HG03520 (cell line): ENCODE data around the gene CLTC.
"Not testable (repeated sequence)": the region's sequence is repeated elsewhere in the genome, so short reads cannot be mapped to it uniquely, and the experiment has no call there.

Source experiments
- ATAC-seq: cut with Tn5 transposase; IDR thresholded peaks from one replicate; pipeline ENCODE4 v1.9.1; 2021; ENCODE audit warnings: mild to moderate bottlenecking, moderate library complexity; ENCODE audit not compliant: unreplicated experiment

CLTC gene

DNA sequence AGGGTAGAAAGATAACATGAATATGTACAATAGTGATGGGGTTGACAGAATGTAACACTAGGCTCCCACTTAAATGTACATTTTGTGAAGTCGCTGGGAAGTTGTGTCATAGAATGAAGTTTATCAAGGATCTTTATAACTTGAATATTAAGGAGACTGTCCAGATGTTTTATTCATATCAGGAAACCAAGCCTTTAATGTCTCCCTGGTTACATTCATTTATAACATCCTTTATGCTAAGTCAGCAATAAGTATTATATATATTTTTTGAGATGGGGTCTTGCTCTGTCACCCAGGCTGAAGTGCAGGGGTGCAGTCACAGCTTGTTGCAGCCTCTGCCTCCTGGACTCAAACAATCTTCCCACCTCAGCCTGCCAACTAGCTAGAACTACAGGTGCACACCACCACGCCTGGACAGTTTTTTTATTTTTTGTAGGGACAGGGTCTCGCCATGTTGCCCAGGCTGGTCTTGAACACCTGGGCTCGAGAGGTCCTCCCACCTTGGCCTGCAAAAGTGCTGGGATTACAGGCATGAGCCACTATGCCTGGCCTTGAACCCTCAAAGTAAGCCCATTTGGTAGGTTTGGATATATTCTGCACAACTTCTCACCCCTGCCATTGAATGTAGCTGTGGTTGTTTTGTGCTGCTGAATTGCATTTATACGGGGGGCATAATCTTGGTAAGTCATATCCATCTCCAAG, 14.1 kb downstream of the CLTC start:
- no peak for ATAC-seq

DNA sequence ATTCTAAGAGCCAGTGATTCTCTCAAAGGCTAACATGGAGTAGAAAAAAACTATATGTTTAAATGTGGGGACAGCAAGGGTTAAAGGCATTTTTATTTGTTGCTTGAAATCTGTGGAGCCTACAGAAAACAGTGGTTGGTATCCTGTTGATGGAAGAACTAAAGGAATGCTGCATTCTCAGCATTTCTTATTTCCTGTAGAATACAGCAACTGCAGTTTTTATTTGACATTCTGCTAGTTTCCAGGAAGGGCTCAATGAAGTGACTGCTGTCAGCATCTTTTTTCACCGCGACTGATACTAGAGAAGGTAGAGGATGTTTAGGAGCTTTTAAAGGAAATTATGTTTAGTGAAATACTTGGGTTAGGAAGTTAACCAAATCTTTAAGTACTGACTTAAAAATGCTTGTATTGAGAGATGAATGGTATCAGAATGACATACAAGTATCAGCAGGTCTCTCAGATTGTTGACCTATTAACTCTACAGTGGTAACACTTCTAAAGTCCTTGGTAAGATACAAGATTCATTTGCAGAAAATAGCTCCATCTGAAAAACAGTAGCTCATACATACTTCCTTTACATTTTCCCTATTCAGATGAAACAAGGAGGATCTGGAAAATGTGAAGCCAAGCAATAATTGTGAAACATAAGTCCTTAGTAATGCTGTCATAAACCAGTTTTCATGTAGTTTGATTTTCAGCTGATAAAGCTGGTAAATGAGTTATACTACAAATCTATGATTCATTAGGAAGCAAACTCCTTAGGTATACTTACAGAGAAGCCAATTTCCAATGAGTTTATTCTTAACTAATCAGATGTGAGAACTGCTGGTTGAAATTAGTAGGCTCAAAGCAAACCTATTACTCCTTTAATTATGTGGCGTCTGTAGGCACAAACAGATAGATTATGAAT, 15.2 kb downstream of the CLTC start:
- no peak for ATAC-seq

DNA sequence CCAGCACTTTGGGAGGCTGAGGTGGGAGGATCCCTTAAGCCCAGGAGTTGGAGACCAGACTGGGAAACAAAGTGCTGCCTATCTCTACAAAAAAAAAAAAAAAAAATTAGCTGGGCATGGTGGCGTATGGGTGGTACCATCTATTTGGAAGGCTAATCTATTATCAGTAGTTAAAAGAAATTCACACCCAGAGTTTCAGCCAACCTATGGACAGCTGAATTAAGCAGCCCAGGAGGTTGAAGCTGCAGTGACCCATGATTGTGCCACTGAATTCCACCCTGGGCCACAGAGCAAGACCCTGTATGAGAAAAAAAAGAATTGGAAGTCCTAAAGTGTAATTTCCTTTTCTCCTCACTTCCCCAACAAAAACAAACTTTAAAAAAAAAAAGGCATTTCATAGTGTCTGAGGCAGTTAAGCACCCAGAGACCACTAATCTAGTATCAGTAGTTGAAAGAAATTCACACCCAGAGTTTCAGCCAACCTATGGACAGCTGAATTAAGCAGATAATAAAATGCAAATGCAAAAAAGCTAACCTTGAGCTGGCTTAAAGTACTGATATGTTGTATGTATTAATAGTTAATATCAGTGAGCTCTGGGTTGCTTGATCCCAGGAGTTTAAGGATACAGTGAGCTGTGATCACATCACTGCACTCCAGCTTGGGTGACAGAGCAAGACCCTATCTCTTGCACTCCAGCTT, 18.1 kb downstream of the CLTC start:
- no peak for ATAC-seq

DNA sequence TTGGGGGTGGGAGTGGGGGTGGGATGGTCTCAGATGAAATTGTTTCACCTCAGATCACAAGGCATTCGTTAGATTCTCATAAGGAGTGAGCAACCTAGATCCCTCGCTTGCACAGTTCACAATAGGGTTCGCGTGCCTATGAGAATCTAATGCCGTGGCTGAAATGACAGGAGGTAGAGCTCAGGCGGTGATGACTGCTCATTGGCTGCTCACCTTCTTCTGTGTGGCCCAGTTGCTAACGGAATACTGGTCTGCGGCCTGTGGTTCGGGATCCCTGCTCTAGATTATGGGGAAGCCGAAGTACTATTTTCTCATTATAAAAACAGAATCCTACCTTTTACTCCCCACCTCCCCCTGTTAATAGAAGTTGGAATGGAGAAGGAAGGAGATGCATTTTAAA, 18.9 kb downstream of the CLTC start:
- ATAC-seq, result no peak

DNA sequence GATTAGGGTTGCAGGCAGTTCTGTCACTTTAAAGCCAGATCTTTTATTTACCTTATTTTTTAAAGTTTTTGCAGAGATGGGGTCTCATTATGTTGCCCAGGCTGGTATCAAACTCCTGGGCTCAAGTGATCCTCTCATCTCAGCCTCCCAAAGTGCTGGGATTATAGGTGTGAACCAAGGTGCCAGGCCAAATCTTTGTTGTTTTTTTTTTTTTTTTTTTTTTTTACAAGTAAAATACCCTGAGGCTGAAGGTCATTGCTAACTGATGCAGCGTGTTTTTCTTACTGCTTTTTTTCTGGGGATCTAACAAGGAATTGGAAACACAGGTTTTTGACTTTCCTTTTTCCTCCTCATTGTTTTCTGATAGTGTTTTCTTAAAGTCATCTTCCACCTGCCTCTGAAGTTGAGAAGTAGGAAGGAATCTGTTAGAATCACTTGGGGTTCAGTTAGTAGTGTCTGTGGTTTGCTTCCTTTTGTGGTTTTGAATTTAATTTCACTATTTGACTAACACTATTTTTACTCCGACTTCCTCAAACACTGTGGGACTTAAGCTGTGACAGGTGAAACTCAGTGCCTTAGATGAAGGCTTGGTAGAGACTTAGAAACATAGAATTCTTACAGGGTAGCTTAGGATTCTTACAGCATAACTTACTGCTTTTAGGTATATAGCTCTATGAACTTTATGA, 22.2 kb downstream of the CLTC start:
- ATAC-seq, result peak; percentile 79

DNA sequence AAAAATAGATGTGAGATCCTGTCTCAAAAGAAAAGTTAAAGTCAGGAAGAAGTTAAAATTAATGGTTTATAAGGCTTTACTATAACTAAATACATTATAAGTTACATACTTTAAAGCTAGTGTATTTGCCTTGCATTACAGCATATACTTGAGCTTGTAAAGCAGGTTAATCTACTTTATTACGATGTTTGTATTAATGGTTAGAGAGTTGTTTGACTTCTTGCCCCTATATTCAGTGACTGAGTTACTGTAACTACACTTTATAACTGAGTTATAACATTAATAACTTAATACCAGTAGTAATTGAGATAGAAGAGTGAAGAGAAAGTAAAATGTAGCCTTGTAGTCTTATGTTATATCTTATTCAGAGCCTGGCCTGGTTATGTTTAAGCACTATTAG, 22.9 kb downstream of the CLTC start:
- peak; percentile 6 for ATAC-seq

DNA sequence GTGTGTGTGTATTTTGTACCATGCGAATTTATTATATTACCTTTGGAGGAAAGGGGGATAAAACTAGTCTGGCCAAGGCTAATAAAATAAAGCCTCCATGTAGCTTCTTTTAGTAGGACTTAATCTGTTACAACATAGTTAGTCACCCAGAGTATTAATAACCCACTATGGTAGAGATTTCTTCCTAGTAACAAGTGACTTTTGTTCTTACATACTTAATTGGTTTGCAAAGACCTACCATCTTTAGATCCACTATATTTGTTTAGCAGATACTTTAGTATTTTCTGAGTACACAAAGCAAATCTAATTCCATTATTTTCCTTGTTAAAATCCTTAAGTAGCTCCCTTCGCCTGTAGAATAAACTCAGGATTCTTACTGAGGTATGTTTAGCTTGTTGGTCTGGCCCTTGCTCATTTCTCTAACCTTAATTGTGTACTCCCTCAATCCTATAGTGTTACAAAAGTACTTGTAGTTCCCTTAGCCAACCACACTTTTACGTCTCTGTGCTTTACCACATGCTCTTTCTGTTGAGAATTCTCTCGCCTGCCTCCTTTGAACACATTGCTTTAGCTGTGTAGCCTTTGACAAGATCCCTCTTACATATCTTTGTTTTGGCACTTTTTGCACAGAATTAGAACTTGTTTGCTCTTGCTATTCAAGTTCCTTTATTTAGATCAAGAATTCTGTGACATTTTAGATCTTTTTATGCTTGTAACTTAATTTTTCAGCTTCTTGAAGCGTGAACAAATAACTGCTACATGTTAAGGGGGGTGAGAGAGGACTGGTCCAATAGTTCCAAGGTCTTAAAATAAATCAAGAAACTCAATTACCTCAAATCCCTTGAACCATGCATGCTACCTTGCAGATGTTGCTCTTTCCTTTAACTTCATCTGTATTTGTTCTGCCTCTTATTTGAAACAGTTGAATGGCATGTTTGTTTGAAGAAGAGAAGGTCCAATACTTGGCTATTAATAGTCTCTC, 23.8 kb downstream of the CLTC start:
- ATAC-seq, result no peak

DNA sequence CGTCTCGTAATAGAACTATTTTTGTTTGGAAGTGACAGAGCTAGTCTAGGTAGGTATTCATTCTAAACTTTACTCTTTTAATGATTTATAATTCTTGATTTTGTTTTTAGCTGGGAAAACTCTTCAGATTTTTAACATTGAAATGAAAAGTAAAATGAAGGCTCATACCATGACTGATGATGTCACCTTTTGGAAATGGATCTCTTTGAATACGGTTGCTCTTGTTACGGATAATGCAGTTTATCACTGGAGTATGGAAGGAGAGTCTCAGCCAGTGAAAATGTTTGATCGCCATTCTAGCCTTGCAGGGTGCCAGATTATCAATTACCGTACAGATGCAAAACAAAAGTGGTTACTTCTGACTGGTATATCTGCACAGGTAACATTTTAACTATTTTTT, 27.6 kb downstream of the CLTC start:
- ATAC-seq, result no peak

DNA sequence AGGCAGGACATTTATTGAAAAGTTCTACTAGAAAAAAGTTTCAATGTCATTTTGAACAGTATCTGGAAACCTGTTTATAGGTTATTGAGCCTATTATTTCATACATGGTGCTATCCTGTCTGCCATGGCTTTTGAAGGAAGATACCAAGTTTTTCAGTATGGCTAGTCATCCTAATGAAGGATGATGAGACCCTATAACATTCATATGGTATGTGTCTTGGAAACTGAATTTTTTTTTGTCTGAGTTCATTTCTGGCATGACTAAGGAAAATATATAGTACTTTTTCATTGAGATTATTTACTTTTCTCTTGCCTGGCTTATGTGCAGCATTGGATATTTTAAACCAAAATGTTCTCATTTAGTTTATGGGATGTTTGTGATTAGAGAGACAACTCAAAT, 30.2 kb downstream of the CLTC start:
- ATAC-seq, result no peak

DNA sequence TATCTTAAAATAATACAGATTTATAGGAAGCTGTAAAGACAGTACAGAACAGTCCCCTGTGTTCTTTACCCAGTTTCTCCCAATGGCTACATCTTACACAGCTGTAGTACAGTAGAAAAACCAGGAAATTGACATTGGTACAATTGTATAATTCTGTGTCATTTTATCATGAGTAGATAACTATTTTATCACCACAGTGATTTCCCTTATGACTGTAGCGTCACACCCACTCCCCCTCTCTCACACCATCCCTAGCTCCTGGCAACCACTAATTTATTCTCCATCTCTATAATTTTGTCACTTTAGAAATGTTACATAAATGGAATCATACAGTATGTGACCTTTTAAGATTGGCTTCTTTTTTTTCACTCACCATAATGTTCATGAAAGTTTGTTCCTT, 30.9 kb downstream of the CLTC start:
- ATAC-seq, result no peak

DNA sequence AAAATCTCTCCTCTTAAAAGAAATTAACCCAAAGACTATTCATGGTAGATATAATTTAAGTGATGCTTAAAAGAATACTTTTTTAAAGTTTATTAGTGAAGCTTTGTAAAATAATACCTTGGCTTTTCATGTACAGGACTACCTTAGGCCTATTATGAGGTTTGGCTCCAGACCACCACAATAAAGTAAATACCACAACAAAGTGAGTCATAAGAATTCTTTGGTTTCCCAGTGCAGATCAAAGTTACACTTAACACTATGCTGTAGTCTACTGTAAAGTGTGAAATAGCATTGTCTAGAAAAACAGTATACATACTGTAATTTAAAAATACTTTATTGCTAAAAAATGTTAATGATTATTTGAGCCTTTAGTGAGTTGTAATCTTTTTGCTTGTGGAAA, 31.7 kb downstream of the CLTC start:
- ATAC-seq, result no peak

DNA sequence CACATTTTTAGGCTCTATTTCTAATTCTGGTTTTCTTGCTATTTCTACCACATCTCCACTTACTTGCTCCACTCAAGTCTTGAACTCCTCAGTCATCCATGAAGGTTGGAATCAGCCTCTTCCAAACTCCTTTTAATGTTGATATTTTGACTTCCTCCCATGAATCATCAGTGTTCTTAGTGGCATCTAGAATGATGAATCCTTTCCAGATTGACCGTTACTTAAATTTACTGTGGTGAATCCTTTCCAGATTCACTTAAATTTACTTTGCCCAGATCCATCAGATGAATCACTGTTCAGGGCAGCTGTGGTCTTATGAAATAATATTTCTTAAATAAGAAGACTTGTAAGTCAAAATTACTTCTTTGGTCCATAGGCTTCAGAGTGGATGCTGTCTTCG, 32.4 kb downstream of the CLTC start:
- ATAC-seq, result no peak

DNA sequence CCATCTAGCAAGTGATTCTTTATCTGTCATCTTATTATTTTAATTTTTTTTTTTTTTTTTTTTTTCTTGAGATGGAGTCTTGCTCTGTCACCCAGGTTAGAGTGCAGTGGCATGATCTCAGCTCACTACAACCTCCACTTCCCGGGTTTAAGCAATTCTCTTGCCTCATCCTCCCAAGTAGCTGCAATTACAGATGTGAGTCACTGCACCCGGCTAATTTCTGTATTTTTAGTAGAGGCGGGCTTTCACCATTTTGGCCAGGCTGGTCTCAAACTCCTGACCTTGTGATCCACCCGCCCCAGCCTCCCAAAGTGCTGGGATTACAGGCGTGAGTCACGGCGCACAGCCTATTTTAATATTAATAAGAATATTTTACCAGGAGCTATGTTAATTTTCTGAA, 36.9 kb downstream of the CLTC start:
- not testable (repeated sequence) for ATAC-seq

DNA sequence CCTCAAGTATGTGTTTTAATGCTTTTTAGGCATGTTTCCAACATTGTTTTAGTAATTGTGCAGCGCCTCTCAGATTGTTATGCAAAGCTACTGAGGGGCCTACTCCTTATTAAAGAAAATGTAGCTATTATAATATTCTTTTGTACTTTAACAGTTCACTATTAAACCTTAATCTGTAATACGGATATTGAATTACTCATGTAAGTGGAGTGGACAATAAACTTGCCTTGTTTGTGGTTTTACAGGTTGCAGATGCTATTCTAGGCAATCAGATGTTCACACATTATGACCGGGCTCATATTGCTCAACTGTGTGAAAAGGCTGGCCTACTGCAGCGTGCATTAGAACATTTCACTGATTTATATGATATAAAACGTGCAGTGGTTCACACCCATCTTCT, 46.5 kb downstream of the CLTC start:
- ATAC-seq, result no peak

DNA sequence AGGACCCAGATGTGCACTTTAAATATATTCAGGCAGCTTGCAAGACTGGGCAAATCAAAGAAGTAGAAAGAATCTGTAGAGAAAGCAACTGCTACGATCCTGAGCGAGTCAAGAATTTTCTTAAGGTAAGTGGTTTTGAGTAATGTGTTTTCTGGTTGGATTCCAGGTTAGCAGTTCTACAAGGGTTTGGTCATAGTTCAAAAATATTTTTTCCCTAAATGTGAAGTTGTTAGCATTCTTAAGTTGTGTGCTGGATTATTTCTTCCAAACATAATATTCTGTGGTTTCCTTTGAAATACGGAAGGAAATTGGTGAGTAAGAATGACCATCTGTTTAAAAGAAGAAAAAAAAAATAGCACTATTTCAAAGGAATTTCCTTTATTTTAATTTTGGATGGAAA, 49.1 kb downstream of the CLTC start:
- no peak for ATAC-seq

DNA sequence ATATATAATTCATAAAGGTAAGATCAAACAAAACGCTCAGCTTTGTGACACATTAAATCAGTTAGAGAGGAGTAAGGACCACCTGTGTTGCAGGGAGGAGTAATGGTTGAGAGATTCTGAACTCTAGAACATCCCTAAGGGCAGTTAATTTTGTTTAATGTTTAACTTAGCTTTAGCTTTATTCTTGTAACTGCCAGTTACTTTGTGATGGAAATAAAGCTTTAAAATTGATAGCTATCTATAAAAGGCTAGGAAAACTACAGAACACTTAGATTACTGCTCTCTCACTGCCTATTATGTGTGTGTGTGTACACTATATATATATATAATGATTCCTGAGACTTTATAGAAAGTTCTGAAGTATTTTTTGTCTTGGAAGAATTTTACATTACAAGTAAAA, 49.7 kb downstream of the CLTC start:
- ATAC-seq, result no peak

DNA sequence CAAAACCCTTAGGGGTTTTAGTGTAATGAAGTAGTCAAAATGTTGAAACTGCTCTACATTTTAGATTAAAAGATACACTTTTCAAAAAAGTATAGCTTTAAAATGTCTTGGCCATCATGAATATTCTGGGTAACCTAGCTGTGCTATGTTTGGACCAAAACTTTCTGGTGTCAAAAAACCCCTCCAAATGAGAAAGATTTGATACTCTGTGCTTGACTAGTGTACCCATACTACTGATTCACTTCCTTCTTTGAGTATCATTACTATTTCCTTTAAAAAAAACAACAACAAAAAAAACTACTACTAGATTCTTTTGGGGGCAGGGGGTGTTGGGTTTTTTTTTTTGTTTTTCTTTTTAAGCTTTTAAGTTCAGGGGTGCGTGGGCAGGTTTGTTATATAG, 50.2 kb downstream of the CLTC start:
- no peak for ATAC-seq

DNA sequence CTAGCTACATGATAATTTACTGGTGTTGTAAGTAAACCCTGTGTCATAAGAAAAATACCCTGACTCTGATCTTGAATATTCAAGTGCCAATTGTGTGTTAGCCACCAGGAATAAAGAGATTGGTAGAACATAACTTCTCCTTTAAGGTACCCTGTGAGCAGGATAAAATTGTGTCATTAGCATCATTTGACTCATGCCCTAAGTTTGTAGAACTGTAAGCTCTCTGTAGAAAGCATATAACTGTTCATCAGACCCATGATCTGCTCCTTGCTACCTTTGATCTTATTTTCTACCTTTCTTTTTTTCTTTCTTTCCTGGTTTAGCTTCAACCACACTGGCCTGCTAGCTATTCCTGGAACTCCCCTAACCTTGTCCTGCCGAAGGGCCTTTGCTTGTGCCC, 51.7 kb downstream of the CLTC start:
- ATAC-seq, result no peak

DNA sequence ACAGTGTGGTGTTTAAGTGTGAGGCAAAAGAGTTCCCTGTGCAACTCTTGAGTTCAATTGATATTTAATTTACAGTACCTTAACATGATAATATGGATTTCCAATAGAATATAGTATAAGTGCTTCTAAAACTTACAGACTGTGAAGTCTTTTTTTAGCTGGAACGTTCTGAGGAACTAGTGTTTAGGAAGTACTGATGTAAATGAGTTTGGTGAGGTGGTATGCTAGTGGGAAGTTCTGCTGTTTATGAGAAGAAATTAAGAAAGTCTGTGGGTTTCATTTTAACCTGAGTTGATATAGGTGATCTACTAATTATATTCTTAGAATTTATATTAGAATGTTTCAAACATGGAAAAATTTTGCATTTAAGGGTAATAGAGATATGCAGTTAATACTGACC, 55.5 kb downstream of the CLTC start:
- ATAC-seq, result no peak

DNA sequence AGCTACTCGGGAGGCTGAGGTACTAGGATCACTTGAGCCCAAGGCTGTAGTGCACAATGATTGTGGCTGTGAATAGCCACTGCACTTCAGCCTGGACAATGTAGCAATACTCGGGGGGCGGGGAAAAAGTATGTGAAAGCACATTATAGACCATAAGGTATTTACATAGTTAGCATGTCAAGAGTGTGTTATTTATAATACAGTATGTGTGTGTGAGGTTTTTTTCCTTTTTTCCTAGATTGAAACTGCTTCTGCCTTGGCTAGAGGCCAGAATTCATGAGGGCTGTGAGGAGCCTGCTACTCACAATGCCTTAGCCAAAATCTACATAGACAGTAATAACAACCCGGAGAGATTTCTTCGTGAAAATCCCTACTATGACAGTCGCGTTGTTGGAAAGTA, 57.0 kb downstream of the CLTC start:
- no peak for ATAC-seq
